SU-DHL-6 (cell line): ENCODE measurements around the gene PODN.

Experiments used
- H2AFZ ChIP-seq: fragments of 200-600 bp; sonication (generic); 2 replicates; pipeline ENCODE4 v1.6.1; 2014; ENCODE audit warnings: low read depth, mild to moderate bottlenecking, moderate library complexity, mixed read lengths, antibody characterized with exemption, low read length; ENCODE audit not compliant: severe bottlenecking
- H3F3A ChIP-seq: fragments of 200-600 bp; shearing (Covaris generic); 2 replicates; pipeline ENCODE4 v1.6.0; 2016; ENCODE audit warnings: antibody characterized with exemption, mild to moderate bottlenecking; ENCODE audit not compliant: insufficient read depth
- H3K27ac ChIP-seq: fragments of 200-600 bp; sonication (generic); 2 replicates; pipeline ENCODE4 v1.5.1; 2016; ENCODE audit warnings: low read depth, mild to moderate bottlenecking, low read length, moderate library complexity, mixed read lengths
- H3K27me3 ChIP-seq: fragments of 200-600 bp; sonication (generic), shearing (Covaris generic); 2 replicates; pipeline ENCODE4 v1.6.0; 2014; ENCODE audit warnings: mild to moderate bottlenecking, low read length
- H3K36me3 ChIP-seq: fragments of 200-600 bp; sonication (generic); 2 replicates; pipeline ENCODE4 v1.6.1; 2014; ENCODE audit warnings: mild to moderate bottlenecking, low read length, mixed read lengths
- H3K4me2 ChIP-seq: fragments of 300-600, 200-600 bp; shearing (Covaris generic), sonication (generic); 2 replicates; pipeline ENCODE4 v1.6.0; 2014; ENCODE audit warnings: low read length, low read depth, mild to moderate bottlenecking; ENCODE audit not compliant: poor library complexity, severe bottlenecking
- H3K4me3 ChIP-seq: fragments of 200-600 bp; sonication (generic); 2 replicates; pipeline ENCODE4 v1.5.1; 2014; ENCODE audit warnings: antibody characterized with exemption, low read length, mild to moderate bottlenecking, mixed read lengths; ENCODE audit not compliant: insufficient read depth, poor library complexity, severe bottlenecking
- H3K79me2 ChIP-seq: fragments of 200-600 bp; sonication (generic); 2 replicates; pipeline ENCODE4 v1.6.1; 2014; ENCODE audit warnings: mild to moderate bottlenecking, low read length, moderate library complexity; ENCODE audit not compliant: insufficient read depth
- H3K9ac ChIP-seq: fragments of 200-600 bp; sonication (generic); 2 replicates; pipeline ENCODE4 v1.7.0; 2014; ENCODE audit warnings: mild to moderate bottlenecking, low read length
- H3K9me2 ChIP-seq: fragments of 200-600 bp; sonication (generic); replicated peaks from 2 replicates; pipeline ENCODE4 v1.6.1; 2014; ENCODE audit warnings: low read length; ENCODE audit not compliant: insufficient read depth
- H3K9me3 ChIP-seq: fragments of 200-600 bp; sonication (generic); 2 replicates; pipeline ENCODE4 v1.6.1; 2014; ENCODE audit warnings: low read length, mixed read lengths; ENCODE audit not compliant: insufficient read depth
- H4K20me1 ChIP-seq: fragments of 200-600 bp; sonication (generic); 2 replicates; pipeline ENCODE4 v1.6.1; 2014; ENCODE audit warnings: low read depth, mild to moderate bottlenecking, antibody characterized with exemption, low read length, moderate library complexity, mixed read lengths
- CTCF ChIP-seq: fragments of 200-600 bp; sonication (generic); IDR thresholded peaks from one replicate; pipeline ENCODE4 v1.5.1; 2017; ENCODE audit warnings: antibody characterized with exemption, mild to moderate bottlenecking, low read length, moderate library complexity; ENCODE audit not compliant: insufficient read depth, poor library complexity, severe bottlenecking
- EZH2phosphoT487 ChIP-seq: fragments of 200-600 bp; sonication (generic), shearing (Covaris generic); conservative IDR thresholded peaks from 2 replicates; pipeline ENCODE4 v1.6.1; 2018; ENCODE audit warnings: mild to moderate bottlenecking, antibody characterized with exemption, low read length, moderate library complexity, mixed read lengths

PODN gene

GRCh38 chr1:53107090-53107489 is 45.1 kb downstream of the PODN start:
- H4K20me1 ChIP-seq = no peaks in the 10 kb centered on the region
- H3K9ac ChIP-seq = no peak overlapping the region
- H3K27ac ChIP-seq = no peak overlapping the region
- no peak for TF ChIP-seq EZH2phosphoT487
- TF ChIP-seq CTCF = no peak
- H2AFZ ChIP-seq = no peak overlapping the region
- H3K4me2 ChIP-seq = no peak overlapping the region
- H3F3A ChIP-seq = no peaks in the 10 kb centered on the region
- no peaks in the 10 kb centered on the region for H3K36me3 ChIP-seq
- H3K27me3 ChIP-seq = no peaks in the 10 kb centered on the region
- no peaks in the 10 kb centered on the region for H3K9me2 ChIP-seq
- H3K9me3 ChIP-seq = no peaks in the 10 kb centered on the region
- no peak overlapping the region for H3K4me3 ChIP-seq
- no peaks in the 10 kb centered on the region for H3K79me2 ChIP-seq

- Histone ChIP-seq H4K20me1 (no peaks in the 10 kb centered on the region), H3K27ac (no peak overlapping the region), H3K27me3 (no peaks in the 10 kb centered on the region), H3F3A (no peaks in the 10 kb centered on the region), H3K9me2 (no peaks in the 10 kb centered on the region), H3K79me2 (no peaks in the 10 kb centered on the region), H2AFZ (no peak overlapping the region), H3K9me3 (no peaks in the 10 kb centered on the region), H3K4me2 (no peak overlapping the region), H3K9ac (no peak overlapping the region), H3K4me3 (no peak overlapping the region), H3K36me3 (no peaks in the 10 kb centered on the region)
- TF ChIP-seq CTCF = no peak
- no peak for TF ChIP-seq EZH2phosphoT487
These were observed 45.7 kb downstream of the PODN start for GRCh38 chr1:53107570-53108322.

GRCh38 chr1:53108646-53109580 is 46.9 kb downstream of the PODN start:
- no peaks in the 10 kb centered on the region for H3K79me2 ChIP-seq
- TF ChIP-seq CTCF = no peak
- no peak for TF ChIP-seq EZH2phosphoT487
- H3K9me3 ChIP-seq = no peaks in the 10 kb centered on the region
- no peak overlapping the region for H3K9ac ChIP-seq
- no peaks in the 10 kb centered on the region for H3K27me3 ChIP-seq
- H3K27ac ChIP-seq = no peak overlapping the region
- no peaks in the 10 kb centered on the region for H3F3A ChIP-seq
- no peak overlapping the region for H3K4me2 ChIP-seq
- H4K20me1 ChIP-seq = no peaks in the 10 kb centered on the region
- no peaks in the 10 kb centered on the region for H3K9me2 ChIP-seq
- H2AFZ ChIP-seq = no peak overlapping the region
- H3K4me3 ChIP-seq = no peak overlapping the region
- no peaks in the 10 kb centered on the region for H3K36me3 ChIP-seq
